GM19397 (cell line): Measurements from ENCODE around the gene MANSC1.
"Not testable (repeated sequence)": the region's sequence is repeated elsewhere in the genome, so short reads cannot be mapped to it uniquely, and the experiment has no call there.

Source experiments
- ATAC-seq: cut with Tn5 transposase; IDR thresholded peaks from one replicate; pipeline ENCODE4 v1.9.1; 2021; ENCODE audit warnings: mild to moderate bottlenecking, moderate library complexity; ENCODE audit not compliant: unreplicated experiment

Gene MANSC1

GRCh38 chr12:12327802-12328201 lies 22.2 kb downstream of the MANSC1 start:
- no peak for ATAC-seq

- ATAC-seq: no peak
These were observed 23.8 kb downstream of the MANSC1 start for GRCh38 chr12:12326262-12326661.

- ATAC-seq: no peak
These were observed 26.5 kb downstream of the MANSC1 start for GRCh38 chr12:12323591-12323990.

GRCh38 chr12:12323118-12323517 lies 26.9 kb downstream of the MANSC1 start:
- ATAC-seq: no peak

GRCh38 chr12:12319451-12320183 lies 30.4 kb downstream of the MANSC1 start:
- ATAC-seq: no peak

GRCh38 chr12:12315838-12316237 lies 34.2 kb downstream of the MANSC1 start:
- no peak for ATAC-seq

GRCh38 chr12:12310695-12311094 lies 39.3 kb downstream of the MANSC1 start:
- ATAC-seq: not testable (repeated sequence)

- no peak for ATAC-seq
These were observed 44.3 kb downstream of the MANSC1 start for GRCh38 chr12:12305568-12306300.

GRCh38 chr12:12302976-12303375 lies 47.1 kb downstream of the MANSC1 start:
- no peak for ATAC-seq

GRCh38 chr12:12301122-12301521 lies 48.9 kb downstream of the MANSC1 start:
- no peak for ATAC-seq

- ATAC-seq: no peak
These were observed 52.7 kb downstream of the MANSC1 start for GRCh38 chr12:12297201-12297830.

- no peak for ATAC-seq
These were observed 55.6 kb downstream of the MANSC1 start for GRCh38 chr12:12294215-12295005.

GRCh38 chr12:12290206-12290605 lies 59.8 kb downstream of the MANSC1 start:
- no peak for ATAC-seq

GRCh38 chr12:12286441-12286840 lies 63.6 kb downstream of the MANSC1 start:
- no peak for ATAC-seq

GRCh38 chr12:12282761-12283425 lies 67.1 kb downstream of the MANSC1 start:
- ATAC-seq: no peak

GRCh38 chr12:12282202-12282601 lies 67.8 kb downstream of the MANSC1 start:
- ATAC-seq: no peak

- ATAC-seq: no peak
These were observed 68.9 kb downstream of the MANSC1 start for GRCh38 chr12:12281134-12281533.

GRCh38 chr12:12278899-12279298 lies 71.1 kb downstream of the MANSC1 start:
- ATAC-seq: no peak
